ENCODE results near the gene B4GALNT1.

- TF ChIP-seq MYC (IDR thresholded peaks at IDR 0.05; ENCODE audit: insufficient read depth, insufficient read length, insufficient replicate concordance, low read length, severe bottlenecking) (no peak), CHD4 (IDR thresholded peaks at IDR 0.05) (no peak), SIX5 (IDR thresholded peaks at IDR 0.05; ENCODE audit: low read depth, low read length, severe bottlenecking) (no peak), MAX (IDR thresholded peaks at IDR 0.05; ENCODE audit: low read depth, low read length) (no peak), FOXM1 (IDR thresholded peaks at IDR 0.05; ENCODE audit: low read depth, low read length) (no peak), MTA2 (IDR thresholded peaks at IDR 0.05; ENCODE audit: low read depth) (no peak), YY1 (IDR thresholded peaks at IDR 0.05; ENCODE audit: low read depth, low read length) (no peak), CTCF (IDR thresholded peaks at IDR 0.05 in 2 of 3, conservative IDR thresholded peaks at IDR 0.05 in 1 of 3; ENCODE audit: control insufficient read depth in 2 of 3, extremely low read depth in 1 of 3, insufficient read depth in 1 of 3, low read depth in 3 of 3, low read length in 3 of 3) (no peak), CEBPB (IDR thresholded peaks at IDR 0.05; ENCODE audit: borderline replicate concordance in 1 of 2, low read depth in 2 of 2, low read length in 2 of 2) (no peak), ZBED1 (IDR thresholded peaks at IDR 0.05; ENCODE audit: borderline replicate concordance) (no peak)
Measured at GRCh38 chr12:57615637-57616036, 17.4 kb downstream of the B4GALNT1 start.
